Transverse colon (tissue), 4 donors: ENCODE data around the gene TMEM132E.

Experiments used
- EP300 ChIP-seq: sonication (generic); formaldehyde crosslinking; IDR thresholded peaks from one replicate; pipeline ENCODE4 v1.6.1; 2017; ENCODE audit warnings: antibody characterized with exemption, low read depth
- POLR2A ChIP-seq: fragments of 450-650 bp; IDR thresholded peaks from one replicate; pipeline ENCODE4 v1.6.1; 2016; ENCODE audit warnings: antibody characterized with exemption, mild to moderate bottlenecking, moderate library complexity
- POLR2AphosphoS5 ChIP-seq, 3 donors: sonication (generic); formaldehyde crosslinking; IDR thresholded peaks; one replicate each; pipeline ENCODE4 v1.6.1; 2016; ENCODE audit warnings: antibody characterized with exemption in 3 of 3
- TF ChIP-seq, protein P1 (sequence below), 5 experiments: fragments of 200-600 bp in 3 of 5; fragments of 450-650 bp in 2 of 5; sonication (generic) in 3 of 5; IDR thresholded peaks; 1 replicate in 2 of 5; 2 replicates in 3 of 5; pipeline ENCODE4 v1.5.1; 2016 to 2017; ENCODE audit warnings: antibody characterized with exemption in 5 of 5, inconsistent platforms in 3 of 5, mild to moderate bottlenecking in 2 of 5, moderate library complexity in 1 of 5

- no peak for TF ChIP-seq POLR2AphosphoS5 (IDR thresholded peaks at IDR 0.05)
- TF ChIP-seq, protein P1, sequence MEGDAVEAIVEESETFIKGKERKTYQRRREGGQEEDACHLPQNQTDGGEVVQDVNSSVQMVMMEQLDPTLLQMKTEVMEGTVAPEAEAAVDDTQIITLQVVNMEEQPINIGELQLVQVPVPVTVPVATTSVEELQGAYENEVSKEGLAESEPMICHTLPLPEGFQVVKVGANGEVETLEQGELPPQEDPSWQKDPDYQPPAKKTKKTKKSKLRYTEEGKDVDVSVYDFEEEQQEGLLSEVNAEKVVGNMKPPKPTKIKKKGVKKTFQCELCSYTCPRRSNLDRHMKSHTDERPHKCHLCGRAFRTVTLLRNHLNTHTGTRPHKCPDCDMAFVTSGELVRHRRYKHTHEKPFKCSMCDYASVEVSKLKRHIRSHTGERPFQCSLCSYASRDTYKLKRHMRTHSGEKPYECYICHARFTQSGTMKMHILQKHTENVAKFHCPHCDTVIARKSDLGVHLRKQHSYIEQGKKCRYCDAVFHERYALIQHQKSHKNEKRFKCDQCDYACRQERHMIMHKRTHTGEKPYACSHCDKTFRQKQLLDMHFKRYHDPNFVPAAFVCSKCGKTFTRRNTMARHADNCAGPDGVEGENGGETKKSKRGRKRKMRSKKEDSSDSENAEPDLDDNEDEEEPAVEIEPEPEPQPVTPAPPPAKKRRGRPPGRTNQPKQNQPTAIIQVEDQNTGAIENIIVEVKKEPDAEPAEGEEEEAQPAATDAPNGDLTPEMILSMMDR (IDR thresholded peaks at IDR 0.05): no peak
- TF ChIP-seq POLR2A: no peak
- no peak for TF ChIP-seq EP300
Observed at GRCh38 chr17:34571428-34572130, 7.8 kb upstream of the TMEM132E start.
